Measurements from ENCODE around the gene DDX41. TPM values are rescaled to one million over a fixed set of nuclear protein-coding genes. Genes with fewer than 3 reads are reported as not detected.
A peak's percentile ranks its signal among the peaks of the same experiment; 100 is the strongest.

Gene DDX41
- total RNA-seq, 1 experiment from 2014 or later = 133 TPM

GRCh38 chr5:177483042-177483441 is 33.7 kb downstream of the DDX41 start:
- no peak overlapping the region for H2BK5ac ChIP-seq (ENCODE audit: insufficient read length, low read length)
- no peaks in the 10 kb centered on the region for H3K79me2 ChIP-seq (ENCODE audit: insufficient read depth, low read length)
- no peak overlapping the region for H2BK20ac ChIP-seq (ENCODE audit: low read depth, low read length, poor library complexity, severe bottlenecking)
- H3K9me3 Mint-ChIP-seq = no peaks in the 10 kb centered on the region
- H3K23me2 ChIP-seq (ENCODE audit: insufficient read length, low read depth, low read length, poor library complexity, severe bottlenecking) = no peaks in the 10 kb centered on the region
- H3K27ac Mint-ChIP-seq = peak overlapping the region in 2 of 3 experiments; percentile 72 to 84; a peak in 3 of 7 replicates
- H2AFZ ChIP-seq (ENCODE audit: low read length) = no peak overlapping the region
- H2BK120ac ChIP-seq (ENCODE audit: low read depth, low read length, poor library complexity, severe bottlenecking) = no peak overlapping the region
- H2BK15ac ChIP-seq (ENCODE audit: low read depth, low read length) = no peak overlapping the region
- no peak overlapping the region for H3K9ac ChIP-seq (ENCODE audit: extremely low read depth, insufficient read length, low read length)
- no peaks in the 10 kb centered on the region for H3K79me1 ChIP-seq (ENCODE audit: insufficient read depth, low read depth, low read length, poor library complexity, severe bottlenecking)
- no peaks in the 10 kb centered on the region for H4K20me1 ChIP-seq (ENCODE audit: control insufficient read depth, insufficient read depth, insufficient read length)
- no CpG with 5 or more reads among the region's 9 CpGs for WGBS (ENCODE audit: extremely low coverage, insufficient read length, low lambda C conversion rate)
- H4K8ac ChIP-seq (replicated peaks; ENCODE audit: insufficient read length, low read depth, low read length) = no peak overlapping the region
- peaks cover 0 to 6% of the 10 kb centered on the region in 2 experiments; a peak in 1 of 4 replicates for H3K4me1 Mint-ChIP-seq
- no peak overlapping the region for H3K56ac ChIP-seq (ENCODE audit: insufficient read length, low read depth, low read length)
- no peaks in the 10 kb centered on the region for H3K9me3 ChIP-seq (ENCODE audit: control insufficient read depth, low read depth, low read length)
- no peak for TF ChIP-seq CTCF (conservative IDR thresholded peaks at IDR 0.05)
- H3K4me3 Mint-ChIP-seq = no peak overlapping the region
- H3K27ac ChIP-seq (ENCODE audit: insufficient read length, low read depth, low read length) = no peak overlapping the region
- H3K14ac ChIP-seq (ENCODE audit: insufficient read depth, low read length) = no peak overlapping the region
- H2BK12ac ChIP-seq (ENCODE audit: insufficient read length, low read depth, low read length) = no peak overlapping the region
- H4K5ac ChIP-seq (ENCODE audit: insufficient read length, low read depth, low read length) = no peak overlapping the region
- H2AK5ac ChIP-seq (ENCODE audit: insufficient read length, low read length) = no peak overlapping the region
- H3T11ph ChIP-seq (ENCODE audit: low read length) = no peak overlapping the region
- DNase-seq = no peak
- H3K23ac ChIP-seq (ENCODE audit: insufficient read length, low read depth, low read length) = no peak overlapping the region
- H4K91ac ChIP-seq (ENCODE audit: insufficient read length, low read depth, low read length) = no peak overlapping the region
- no peaks in the 10 kb centered on the region for H3K4me1 ChIP-seq (ENCODE audit: insufficient read depth, low read length)
- no peak overlapping the region for H3K18ac ChIP-seq (ENCODE audit: insufficient read length, low read depth, low read length)
- no peaks in the 10 kb centered on the region for H3K27me3 ChIP-seq (ENCODE audit: insufficient read depth, low read length)
- H3K4me2 ChIP-seq (ENCODE audit: insufficient read depth, insufficient read length, low read length) = no peak overlapping the region
- no peak overlapping the region for H3K4ac ChIP-seq (ENCODE audit: low read depth, low read length)
- peaks cover 31 to 75% (median 68%) of the 10 kb centered on the region in 3 experiments for H3K36me3 Mint-ChIP-seq (ENCODE audit: insufficient read depth in 1 of 3, low read depth in 3 of 3)
- no peaks in the 10 kb centered on the region; the same call in none of the 2 replicates for H3K27me3 Mint-ChIP-seq (ENCODE audit: low read depth)

Data from H9 (cell line).